A549 (cell line): ENCODE results near the gene TAF3. TPM values are rescaled to one million over a fixed set of nuclear protein-coding genes. Genes with fewer than 3 reads are reported as not detected.

Experiments used
- ATAC-seq, 2 experiments: fragments of 200-7000 bp in 1 of 2; fragments of >200 bp in 1 of 2; cut with Nextera tagmentation in 1 of 2; cut with Tn5 transposase in 1 of 2; 3 replicates each; pipeline versions ENCODE4 v1.8.0 to v1.9.1; 2018 to 2020; ENCODE audit warnings: mild to moderate bottlenecking in 1 of 2, moderate library complexity in 1 of 2
- CTCF ChIA-PET: fragments of 300-600 bp; sonication (Branson Sonifier 250); formaldehyde crosslinking; extraction: SDS; loops from one replicate; lab custom pipeline; 2021; ENCODE audit warnings: antibody characterized with exemption, inconsistent platforms; lab: Yijun Ruan, JAX
- POLR2A ChIA-PET: fragments of 350-600 bp; formaldehyde crosslinking; extraction: SDS; loops from one replicate; lab custom pipeline; 2021; ENCODE audit warnings: antibody characterized with exemption, inconsistent platforms; lab: Yijun Ruan, JAX
- DNase-seq, 2 experiments: peaks; one replicate each; pipeline versions ENCODE4 v3.0.0 to v3.0.0-alpha.2; 2011 to 2016; ENCODE audit warnings: low read depth in 1 of 2, low spot score in 1 of 2
- FAIRE-seq: peaks from 2 replicates; lab custom pipeline; 2011; peaks lifted over from hg19 to GRCh38; lab: Jason Lieb, UNC
- H3K27ac ChIP-seq, 2 experiments: fragments of >200 bp; sonication (Bioruptor Twin); formaldehyde crosslinking; 3 replicates each; pipeline ENCODE4 v1.5.1; 2016 to 2017
- H3K4me1 ChIP-seq: fragments of >200 bp; sonication (Bioruptor Twin); formaldehyde crosslinking; 3 replicates; pipeline ENCODE4 v1.6.1; 2016
- H3K4me2 ChIP-seq: fragments of >200 bp; sonication (Bioruptor Twin); formaldehyde crosslinking; 3 replicates; pipeline ENCODE4 v1.6.1; 2016
- H3K4me3 ChIP-seq: fragments of >200 bp; sonication (Bioruptor Twin); formaldehyde crosslinking; 3 replicates; pipeline ENCODE4 v1.5.1; 2016
- H3K9me3 ChIP-seq: fragments of >200 bp; sonication (Bioruptor Twin); formaldehyde crosslinking; 3 replicates; pipeline ENCODE4 v1.6.1; 2016
- CBX2 ChIP-seq: fragments of 200-600 bp; sonication (generic); IDR thresholded peaks from 2 replicates; pipeline ENCODE4 v1.6.1; 2016; ENCODE audit warnings: low read depth, mild to moderate bottlenecking, borderline replicate concordance
- EHF ChIP-seq: fragments of 250-450 bp; sonication (Bioruptor Pico); IDR thresholded peaks from 2 replicates; pipeline ENCODE4 v1.5.0; 2020; ENCODE audit warnings: mild to moderate bottlenecking
- FOSB ChIP-seq: fragments of 250-450 bp; sonication (Bioruptor Pico); IDR thresholded peaks from 2 replicates; pipeline ENCODE4 v1.5.0; 2020; ENCODE audit warnings: mild to moderate bottlenecking, moderate library complexity
- FOSL2 ChIP-seq, 2 experiments: fragments of 450-650 bp in 1 of 2; fragments of >200 bp in 1 of 2; sonication (Bioruptor Twin) in 1 of 2; formaldehyde crosslinking; IDR thresholded peaks; 2 replicates each; pipeline versions ENCODE4 v1.5.0 to v1.6.1; 2016 to 2020; ENCODE audit warnings: mild to moderate bottlenecking in 1 of 2, moderate library complexity in 1 of 2
- GATA3 ChIP-seq: IDR thresholded peaks from 2 replicates; pipeline ENCODE4 v1.6.1; 2012; ENCODE audit warnings: borderline replicate concordance
- MAFK ChIP-seq: fragments of 450-650 bp; IDR thresholded peaks from 2 replicates; pipeline ENCODE4 v1.6.1; 2014; ENCODE audit not compliant: partially characterized antibody
- MAZ ChIP-seq: fragments of 150-350 bp; IDR thresholded peaks from 2 replicates; pipeline ENCODE4 v1.6.1; 2014; ENCODE audit warnings: antibody characterized with exemption, low read depth, low read length, borderline replicate concordance
- NFE2L2 ChIP-seq: fragments of 150-350 bp; conservative IDR thresholded peaks from 2 replicates; pipeline ENCODE4 v1.6.1; 2014; ENCODE audit warnings: low read length
- RAD21 ChIP-seq, 2 experiments: fragments of >200 bp in 1 of 2; sonication (Bioruptor Twin) in 1 of 2; formaldehyde crosslinking in 1 of 2; IDR thresholded peaks in 1 of 2; conservative IDR thresholded peaks in 1 of 2; 2 replicates in 1 of 2; 3 replicates in 1 of 2; pipeline ENCODE4 v1.6.1; 2012 to 2018; ENCODE audit warnings: inconsistent platforms in 1 of 2
- RFX5 ChIP-seq: fragments of 450-650 bp; IDR thresholded peaks from 2 replicates; pipeline ENCODE4 v1.7.1; 2014; ENCODE audit warnings: antibody characterized with exemption, mild to moderate bottlenecking, moderate library complexity
- RNF2 ChIP-seq: fragments of 200-600 bp; sonication (generic); IDR thresholded peaks from 2 replicates; pipeline ENCODE4 v1.6.1; 2016; ENCODE audit warnings: low read depth, mild to moderate bottlenecking, antibody characterized with exemption, moderate library complexity, borderline replicate concordance
- SMC3 ChIP-seq: fragments of >200 bp; sonication (Bioruptor Twin); formaldehyde crosslinking; IDR thresholded peaks from 3 replicates; pipeline ENCODE4 v1.6.1; 2018; ENCODE audit warnings: inconsistent platforms
- TP53 ChIP-seq: fragments of 250-450 bp; sonication (Bioruptor Pico); IDR thresholded peaks from 2 replicates; pipeline ENCODE4 v1.5.0; 2021; ENCODE audit warnings: mild to moderate bottlenecking, moderate library complexity
- ZC3H11A ChIP-seq: fragments of 450-650 bp; IDR thresholded peaks from 2 replicates; pipeline ENCODE4 v1.6.1; 2014; ENCODE audit warnings: antibody characterized with exemption, mild to moderate bottlenecking
- ZNF302 ChIP-seq: fragments of 250-450 bp; sonication (Bioruptor Pico); IDR thresholded peaks from 2 replicates; pipeline ENCODE4 v1.9.0; 2021; ENCODE audit warnings: inconsistent platforms, mild to moderate bottlenecking, moderate library complexity
- ZSCAN20 ChIP-seq: fragments of 250-450 bp; sonication (Bioruptor Pico); IDR thresholded peaks from 2 replicates; pipeline ENCODE4 v1.8.0; 2022; ENCODE audit warnings: mild to moderate bottlenecking, moderate library complexity
- WGBS: methylation state at CpG from one replicate; pipeline ENCODE4 v1.1.6; 2017; ENCODE audit errors: missing lambda C conversion rate; 5-methylcytosine and 5-hydroxymethylcytosine counted together
- polyA plus RNA-seq, 4 experiments: library from polyadenylated mRNA; depleted of rRNA in 3 of 4; stranded (reverse); fragments of >200 nt; fragmentation: RNase III in 1 of 4; extraction: RNeasy Plus Mini Kit Qiagen cat#74134 plus additional on column Dnase treatment in 1 of 4; gene quantifications; 2 replicates in 3 of 4; 3 replicates in 1 of 4; pipeline ENCODE4 v1.2.3, GENCODE V29; 2011 to 2017
- TF ChIP-seq, protein P1 (sequence below): fragments of >200 bp; sonication (Bioruptor Twin); formaldehyde crosslinking; IDR thresholded peaks from 3 replicates; pipeline ENCODE4 v1.5.1; 2016
- TF ChIP-seq, protein P2 (sequence below): fragments of 200-600 bp; sonication (generic); IDR thresholded peaks from 2 replicates; pipeline ENCODE4 v1.6.1; 2016; ENCODE audit warnings: antibody characterized with exemption, mild to moderate bottlenecking, moderate library complexity
- TF ChIP-seq, protein P3 (sequence below): IDR thresholded peaks from 2 replicates; pipeline ENCODE4 v1.6.1; 2012; ENCODE audit warnings: low read depth, borderline replicate concordance
- TF ChIP-seq, protein P4 (sequence below): IDR thresholded peaks from 2 replicates; pipeline ENCODE4 v1.6.1; 2012
- TF ChIP-seq, protein P5 (sequence below): fragments of >200 bp; sonication (Bioruptor Twin); formaldehyde crosslinking; IDR thresholded peaks from 3 replicates; pipeline ENCODE4 v1.6.1; 2016
- TF ChIP-seq, protein P6 (sequence below): fragments of >200 bp; sonication (Bioruptor Twin); formaldehyde crosslinking; IDR thresholded peaks from 2 replicates; pipeline ENCODE4 v1.6.1; 2016

Gene TAF3
- polyA plus RNA-seq, 2 of the 4 experiments (the other 2 are of a cell fraction), result 5.7 to 6.1 TPM

GRCh38 chr10:7861509-7862120, 43.3 kb downstream of the TAF3 start:
- FAIRE-seq (no peak), ATAC-seq (no peak), DNase-seq (peak in 1 of 2 experiments; percentile 24)
- POLR2A ChIA-PET, result no interaction called here
- Histone ChIP-seq H3K4me3 (no peak overlapping the region), H3K27ac (no peak overlapping the region), H3K4me1 (peaks cover 8% of the 10 kb centered on the region; the same call in 2 of the 3 replicates), H3K4me2 (no peak overlapping the region), H3K9me3 (peaks cover 31% of the 10 kb centered on the region)
- WGBS, result 60% methylated on average over 4 of the region's 4 CpGs
- TF ChIP-seq NFE2L2, result no peak
- TF ChIP-seq, protein P1, sequence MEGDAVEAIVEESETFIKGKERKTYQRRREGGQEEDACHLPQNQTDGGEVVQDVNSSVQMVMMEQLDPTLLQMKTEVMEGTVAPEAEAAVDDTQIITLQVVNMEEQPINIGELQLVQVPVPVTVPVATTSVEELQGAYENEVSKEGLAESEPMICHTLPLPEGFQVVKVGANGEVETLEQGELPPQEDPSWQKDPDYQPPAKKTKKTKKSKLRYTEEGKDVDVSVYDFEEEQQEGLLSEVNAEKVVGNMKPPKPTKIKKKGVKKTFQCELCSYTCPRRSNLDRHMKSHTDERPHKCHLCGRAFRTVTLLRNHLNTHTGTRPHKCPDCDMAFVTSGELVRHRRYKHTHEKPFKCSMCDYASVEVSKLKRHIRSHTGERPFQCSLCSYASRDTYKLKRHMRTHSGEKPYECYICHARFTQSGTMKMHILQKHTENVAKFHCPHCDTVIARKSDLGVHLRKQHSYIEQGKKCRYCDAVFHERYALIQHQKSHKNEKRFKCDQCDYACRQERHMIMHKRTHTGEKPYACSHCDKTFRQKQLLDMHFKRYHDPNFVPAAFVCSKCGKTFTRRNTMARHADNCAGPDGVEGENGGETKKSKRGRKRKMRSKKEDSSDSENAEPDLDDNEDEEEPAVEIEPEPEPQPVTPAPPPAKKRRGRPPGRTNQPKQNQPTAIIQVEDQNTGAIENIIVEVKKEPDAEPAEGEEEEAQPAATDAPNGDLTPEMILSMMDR, result no peak
- no peak for TF ChIP-seq FOSL2 (IDR thresholded peaks at IDR 0.05)
- no peak for TF ChIP-seq FOSL2 (CRISPR knock-in tag; IDR thresholded peaks at IDR 0.05)
- TF ChIP-seq, protein P2, sequence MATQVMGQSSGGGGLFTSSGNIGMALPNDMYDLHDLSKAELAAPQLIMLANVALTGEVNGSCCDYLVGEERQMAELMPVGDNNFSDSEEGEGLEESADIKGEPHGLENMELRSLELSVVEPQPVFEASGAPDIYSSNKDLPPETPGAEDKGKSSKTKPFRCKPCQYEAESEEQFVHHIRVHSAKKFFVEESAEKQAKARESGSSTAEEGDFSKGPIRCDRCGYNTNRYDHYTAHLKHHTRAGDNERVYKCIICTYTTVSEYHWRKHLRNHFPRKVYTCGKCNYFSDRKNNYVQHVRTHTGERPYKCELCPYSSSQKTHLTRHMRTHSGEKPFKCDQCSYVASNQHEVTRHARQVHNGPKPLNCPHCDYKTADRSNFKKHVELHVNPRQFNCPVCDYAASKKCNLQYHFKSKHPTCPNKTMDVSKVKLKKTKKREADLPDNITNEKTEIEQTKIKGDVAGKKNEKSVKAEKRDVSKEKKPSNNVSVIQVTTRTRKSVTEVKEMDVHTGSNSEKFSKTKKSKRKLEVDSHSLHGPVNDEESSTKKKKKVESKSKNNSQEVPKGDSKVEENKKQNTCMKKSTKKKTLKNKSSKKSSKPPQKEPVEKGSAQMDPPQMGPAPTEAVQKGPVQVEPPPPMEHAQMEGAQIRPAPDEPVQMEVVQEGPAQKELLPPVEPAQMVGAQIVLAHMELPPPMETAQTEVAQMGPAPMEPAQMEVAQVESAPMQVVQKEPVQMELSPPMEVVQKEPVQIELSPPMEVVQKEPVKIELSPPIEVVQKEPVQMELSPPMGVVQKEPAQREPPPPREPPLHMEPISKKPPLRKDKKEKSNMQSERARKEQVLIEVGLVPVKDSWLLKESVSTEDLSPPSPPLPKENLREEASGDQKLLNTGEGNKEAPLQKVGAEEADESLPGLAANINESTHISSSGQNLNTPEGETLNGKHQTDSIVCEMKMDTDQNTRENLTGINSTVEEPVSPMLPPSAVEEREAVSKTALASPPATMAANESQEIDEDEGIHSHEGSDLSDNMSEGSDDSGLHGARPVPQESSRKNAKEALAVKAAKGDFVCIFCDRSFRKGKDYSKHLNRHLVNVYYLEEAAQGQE, result no peak
- TF ChIP-seq RNF2, result no peak
- TF ChIP-seq ZC3H11A, result no peak
- TF ChIP-seq, protein P3, sequence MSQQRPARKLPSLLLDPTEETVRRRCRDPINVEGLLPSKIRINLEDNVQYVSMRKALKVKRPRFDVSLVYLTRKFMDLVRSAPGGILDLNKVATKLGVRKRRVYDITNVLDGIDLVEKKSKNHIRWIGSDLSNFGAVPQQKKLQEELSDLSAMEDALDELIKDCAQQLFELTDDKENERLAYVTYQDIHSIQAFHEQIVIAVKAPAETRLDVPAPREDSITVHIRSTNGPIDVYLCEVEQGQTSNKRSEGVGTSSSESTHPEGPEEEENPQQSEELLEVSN, result no peak
- no peak for TF ChIP-seq ZSCAN20 (CRISPR knock-in tag)
- no peak for TF ChIP-seq CBX2
- no peak for TF ChIP-seq SMC3
- no peak for TF ChIP-seq TP53 (CRISPR knock-in tag)
- no peak for TF ChIP-seq MAFK
- TF ChIP-seq RAD21 (conservative IDR thresholded peaks at IDR 0.05 in 1 of 2, IDR thresholded peaks at IDR 0.05 in 1 of 2), result no peak
- no peak for TF ChIP-seq MAZ
- TF ChIP-seq ZNF302 (CRISPR knock-in tag), result no peak
- TF ChIP-seq RFX5, result no peak
- TF ChIP-seq, protein P4, sequence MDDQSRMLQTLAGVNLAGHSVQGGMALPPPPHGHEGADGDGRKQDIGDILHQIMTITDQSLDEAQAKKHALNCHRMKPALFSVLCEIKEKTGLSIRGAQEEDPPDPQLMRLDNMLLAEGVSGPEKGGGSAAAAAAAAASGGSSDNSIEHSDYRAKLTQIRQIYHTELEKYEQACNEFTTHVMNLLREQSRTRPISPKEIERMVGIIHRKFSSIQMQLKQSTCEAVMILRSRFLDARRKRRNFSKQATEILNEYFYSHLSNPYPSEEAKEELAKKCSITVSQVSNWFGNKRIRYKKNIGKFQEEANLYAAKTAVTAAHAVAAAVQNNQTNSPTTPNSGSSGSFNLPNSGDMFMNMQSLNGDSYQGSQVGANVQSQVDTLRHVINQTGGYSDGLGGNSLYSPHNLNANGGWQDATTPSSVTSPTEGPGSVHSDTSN, result no peak
- CTCF ChIA-PET, result interaction anchor here (0.9 to 1.0 kb wide), 2 partner anchors 22 to 336 kb away, joined by 3 read pairs; no protein-coding TSS in a partner anchor

- TF ChIP-seq SMC3 (no peak), EHF (CRISPR knock-in tag) (no peak), MAZ (no peak), GATA3 (no peak), FOSB (CRISPR knock-in tag) (no peak)
- TF ChIP-seq, protein P5, sequence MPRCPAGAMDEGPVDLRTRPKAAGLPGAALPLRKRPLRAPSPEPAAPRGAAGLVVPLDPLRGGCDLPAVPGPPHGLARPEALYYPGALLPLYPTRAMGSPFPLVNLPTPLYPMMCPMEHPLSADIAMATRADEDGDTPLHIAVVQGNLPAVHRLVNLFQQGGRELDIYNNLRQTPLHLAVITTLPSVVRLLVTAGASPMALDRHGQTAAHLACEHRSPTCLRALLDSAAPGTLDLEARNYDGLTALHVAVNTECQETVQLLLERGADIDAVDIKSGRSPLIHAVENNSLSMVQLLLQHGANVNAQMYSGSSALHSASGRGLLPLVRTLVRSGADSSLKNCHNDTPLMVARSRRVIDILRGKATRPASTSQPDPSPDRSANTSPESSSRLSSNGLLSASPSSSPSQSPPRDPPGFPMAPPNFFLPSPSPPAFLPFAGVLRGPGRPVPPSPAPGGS, result no peak
- TF ChIP-seq, protein P6, sequence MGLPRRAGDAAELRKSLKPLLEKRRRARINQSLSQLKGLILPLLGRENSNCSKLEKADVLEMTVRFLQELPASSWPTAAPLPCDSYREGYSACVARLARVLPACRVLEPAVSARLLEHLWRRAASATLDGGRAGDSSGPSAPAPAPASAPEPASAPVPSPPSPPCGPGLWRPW, result no peak
- ATAC-seq (no peak), FAIRE-seq (no peak), DNase-seq (no peak)
- peaks cover 3% of the 10 kb centered on the region; the same call in 2 of the 3 replicates for H3K4me1 ChIP-seq
- POLR2A ChIA-PET, result no interaction called here
- CTCF ChIA-PET, result interaction anchor here (0.9 to 1.2 kb wide), 3 partner anchors 21 to 1012 kb away, joined by 3 read pairs; no protein-coding TSS in a partner anchor
- no peak overlapping the region for H3K4me3 ChIP-seq
- H3K9me3 ChIP-seq, result peaks cover 31% of the 10 kb centered on the region
- no peak overlapping the region for H3K4me2 ChIP-seq
- no peak overlapping the region for H3K27ac ChIP-seq
These were observed 43.8 kb downstream of the TAF3 start for GRCh38 chr10:7862121-7862514.
